ENCODE measurements around the gene LPCAT2. TPM values are rescaled to one million over a fixed set of nuclear protein-coding genes. Genes with fewer than 3 reads are reported as not detected.

Gene LPCAT2
- total RNA-seq, 2 experiments from 2014 or later: 0.16 TPM; not detected in 1

- POLR2A ChIA-PET: no interaction called here
- H3K9me3 Mint-ChIP-seq: no peaks in the 10 kb centered on the region
- intact Hi-C loops (cut with micrococcal nuclease): no loop called here
Measured at GRCh38 chr16:55494994-55495421, 13.9 kb upstream of the LPCAT2 start.

GRCh38 chr16:55495616-55496289 is 13.1 kb upstream of the LPCAT2 start:
- ChIA-PET POLR2A (no interaction called here), CTCF (no interaction called here)
- TF ChIP-seq CTCF (IDR thresholded peaks at IDR 0.05): no peak
- no peak overlapping the region for H3K27ac Mint-ChIP-seq
- intact Hi-C loops (cut with micrococcal nuclease): no loop called here
- no peak overlapping the region for H3K4me3 Mint-ChIP-seq
- peaks cover 6% of the 10 kb centered on the region for H3K4me1 Mint-ChIP-seq (ENCODE audit: low read depth)
- DNase-seq (no peak), ATAC-seq (no peak)
- no peaks in the 10 kb centered on the region for H3K9me3 Mint-ChIP-seq
- H3K36me3 Mint-ChIP-seq (ENCODE audit: low read depth): no peaks in the 10 kb centered on the region
- H3K27me3 Mint-ChIP-seq: peaks cover 5% of the 10 kb centered on the region

More at GRCh38 chr16:55494994-55495421, 13.9 kb upstream of the LPCAT2 start:
- Mint-ChIP-seq H3K4me1 (ENCODE audit: low read depth) (peaks cover 5% of the 10 kb centered on the region), H3K4me3 (no peak overlapping the region), H3K36me3 (ENCODE audit: low read depth) (no peaks in the 10 kb centered on the region), H3K27ac (no peak overlapping the region), H3K27me3 (peaks cover 5% of the 10 kb centered on the region)
- CTCF ChIA-PET: no interaction called here
- TF ChIP-seq CTCF (IDR thresholded peaks at IDR 0.05): no peak
- ATAC-seq (no peak), DNase-seq (no peak)

- DNase-seq: no peak
- POLR2A ChIA-PET: no interaction called here
Measured at GRCh38 chr16:55496509-55497145, 12.2 kb upstream of the LPCAT2 start.

GRCh38 chr16:55497558-55497957 is 11.3 kb upstream of the LPCAT2 start:
- ChIA-PET CTCF (no interaction called here), POLR2A (no interaction called here)
- DNase-seq (no peak), ATAC-seq (no peak)
- no peak for TF ChIP-seq CTCF (IDR thresholded peaks at IDR 0.05)
- Mint-ChIP-seq H3K9me3 (no peaks in the 10 kb centered on the region), H3K4me3 (no peak overlapping the region), H3K36me3 (ENCODE audit: low read depth) (no peaks in the 10 kb centered on the region), H3K27ac (no peak overlapping the region), H3K4me1 (ENCODE audit: low read depth) (peaks cover 6% of the 10 kb centered on the region), H3K27me3 (peaks cover 5% of the 10 kb centered on the region)
- intact Hi-C loops (cut with micrococcal nuclease): no loop called here

More at GRCh38 chr16:55496509-55497145, 12.2 kb upstream of the LPCAT2 start:
- TF ChIP-seq CTCF (IDR thresholded peaks at IDR 0.05): no peak
- no peaks in the 10 kb centered on the region for H3K9me3 Mint-ChIP-seq
- intact Hi-C loops (cut with micrococcal nuclease): no loop called here
- CTCF ChIA-PET: no interaction called here
- peaks cover 6% of the 10 kb centered on the region for H3K4me1 Mint-ChIP-seq (ENCODE audit: low read depth)
- no peaks in the 10 kb centered on the region for H3K36me3 Mint-ChIP-seq (ENCODE audit: low read depth)
- H3K4me3 Mint-ChIP-seq: no peak overlapping the region
- no peak for ATAC-seq
- H3K27ac Mint-ChIP-seq: no peak overlapping the region
- peaks cover 5% of the 10 kb centered on the region for H3K27me3 Mint-ChIP-seq

GRCh38 chr16:55498101-55498500 is 10.8 kb upstream of the LPCAT2 start:
- H3K9me3 Mint-ChIP-seq: no peaks in the 10 kb centered on the region

More at GRCh38 chr16:55498101-55498500, 10.8 kb upstream of the LPCAT2 start:
- POLR2A ChIA-PET: no interaction called here
- DNase-seq (no peak), ATAC-seq (no peak)
- CTCF ChIA-PET: no interaction called here
- intact Hi-C loops (cut with micrococcal nuclease): no loop called here
- H3K4me3 Mint-ChIP-seq: no peak overlapping the region
- TF ChIP-seq CTCF (IDR thresholded peaks at IDR 0.05): no peak
- peaks cover 5% of the 10 kb centered on the region for H3K27me3 Mint-ChIP-seq
- H3K4me1 Mint-ChIP-seq (ENCODE audit: low read depth): peaks cover 6% of the 10 kb centered on the region
- H3K36me3 Mint-ChIP-seq (ENCODE audit: low read depth): no peaks in the 10 kb centered on the region
- H3K27ac Mint-ChIP-seq: no peak overlapping the region
